Mesenchymal stem cell (in vitro differentiated cells and primary cell): ENCODE measurements around the gene USP54.
"Not testable (repeated sequence)": the region's sequence is repeated elsewhere in the genome, so short reads cannot be mapped to it uniquely, and the experiment has no call there.

Experiments used
- DNase-seq: peaks from one replicate; pipeline ENCODE4 v3.0.0-alpha.2; 2013
- H2AFZ ChIP-seq: one replicate; pipeline ENCODE4 v1.6.1; 2013; ENCODE audit warnings: low read depth, mild to moderate bottlenecking, control low read depth, inconsistent platforms, low read length, moderate library complexity
- H2AK5ac ChIP-seq: 2 replicates; pipeline ENCODE4 v1.6.1; 2013; ENCODE audit warnings: low read length, moderate library complexity, mild to moderate bottlenecking, inconsistent platforms; ENCODE audit not compliant: severe bottlenecking
- H2BK120ac ChIP-seq: one replicate; pipeline ENCODE4 v1.6.1; 2013; ENCODE audit warnings: low read depth, mild to moderate bottlenecking, inconsistent platforms, low read length, moderate library complexity
- H2BK12ac ChIP-seq, 2 experiments: one replicate each; pipeline ENCODE4 v1.6.1; 2013; ENCODE audit warnings: inconsistent platforms in 2 of 2, low read length in 2 of 2, mild to moderate bottlenecking in 2 of 2, moderate library complexity in 2 of 2, control low read depth in 1 of 2
- H2BK15ac ChIP-seq: one replicate; pipeline ENCODE4 v1.6.1; 2013; ENCODE audit warnings: mild to moderate bottlenecking, low read depth, inconsistent platforms; ENCODE audit not compliant: poor library complexity, severe bottlenecking
- H2BK5ac ChIP-seq: 2 replicates; pipeline ENCODE4 v1.6.1; 2013; ENCODE audit warnings: low read depth, mild to moderate bottlenecking, low read length, control low read depth, inconsistent platforms; ENCODE audit not compliant: poor library complexity, severe bottlenecking
- H3K14ac ChIP-seq, 2 experiments: one replicate each; pipeline ENCODE4 v1.6.1; 2013; ENCODE audit warnings: inconsistent platforms in 2 of 2, low read length in 2 of 2, control low read depth in 1 of 2, mild to moderate bottlenecking in 1 of 2, moderate library complexity in 1 of 2
- H3K18ac ChIP-seq, 2 experiments: one replicate each; pipeline ENCODE4 v1.6.1; 2013; ENCODE audit warnings: inconsistent platforms in 2 of 2, low read length in 2 of 2, control low read depth in 1 of 2, low read depth in 1 of 2, mild to moderate bottlenecking in 1 of 2
- H3K23ac ChIP-seq, 2 experiments: one replicate each; pipeline ENCODE4 v1.6.1; 2013; ENCODE audit warnings: inconsistent platforms in 2 of 2, low read length in 2 of 2, mild to moderate bottlenecking in 2 of 2, moderate library complexity in 2 of 2, control low read depth in 1 of 2
- H3K27ac ChIP-seq: 2 replicates; pipeline ENCODE4 v1.5.1; 2013; ENCODE audit warnings: mild to moderate bottlenecking, moderate library complexity, low read length, control low read depth, inconsistent platforms; ENCODE audit not compliant: poor library complexity, severe bottlenecking
- H3K27me3 ChIP-seq, 2 experiments: 2 replicates each; pipeline versions ENCODE4 v1.6.1 to v1.7.0; 2013; ENCODE audit warnings: low read length in 2 of 2, mild to moderate bottlenecking in 2 of 2, moderate library complexity in 2 of 2, control low read depth in 1 of 2, inconsistent platforms in 1 of 2; ENCODE audit not compliant: control insufficient read depth in 1 of 2, insufficient read depth in 1 of 2
- H3K36me3 ChIP-seq, 2 experiments: 2 replicates each; pipeline versions ENCODE4 v1.6.1 to v1.7.0; 2013; ENCODE audit warnings: low read length in 2 of 2, control low read depth in 1 of 2, inconsistent platforms in 1 of 2, low read depth in 1 of 2, mild to moderate bottlenecking in 1 of 2; ENCODE audit not compliant: insufficient read depth in 2 of 2, control insufficient read depth in 1 of 2
- H3K4ac ChIP-seq, 2 experiments: one replicate each; pipeline ENCODE4 v1.6.1; 2013; ENCODE audit warnings: inconsistent platforms in 2 of 2, low read length in 2 of 2, mild to moderate bottlenecking in 2 of 2, moderate library complexity in 2 of 2, control low read depth in 1 of 2, low read depth in 1 of 2
- H3K4me1 ChIP-seq: 2 replicates; pipeline ENCODE4 v1.6.1; 2013; ENCODE audit warnings: low read depth, low read length, control low read depth; ENCODE audit not compliant: control insufficient read depth, insufficient read depth
- H3K4me2 ChIP-seq: 2 replicates; pipeline ENCODE4 v1.6.1; 2013; ENCODE audit warnings: low read length, mild to moderate bottlenecking, inconsistent platforms; ENCODE audit not compliant: poor library complexity, severe bottlenecking
- H3K4me3 ChIP-seq, 2 experiments: 2 replicates each; pipeline versions ENCODE4 v1.5.1 to v1.7.0; 2013; ENCODE audit warnings: low read length in 2 of 2, mild to moderate bottlenecking in 2 of 2, control low read depth in 1 of 2, low read depth in 1 of 2; ENCODE audit not compliant: insufficient read depth in 1 of 2
- H3K79me1 ChIP-seq: replicated peaks from 2 replicates; pipeline ENCODE4 v1.6.1; 2013; ENCODE audit warnings: mild to moderate bottlenecking, control low read depth, low read length, inconsistent platforms; ENCODE audit not compliant: poor library complexity, severe bottlenecking
- H3K9ac ChIP-seq: 2 replicates; pipeline ENCODE4 v1.7.0; 2013; ENCODE audit warnings: mild to moderate bottlenecking, low read length, moderate library complexity
- H3K9me3 ChIP-seq: 2 replicates; pipeline ENCODE4 v1.7.0; 2013; ENCODE audit warnings: mild to moderate bottlenecking, low read length; ENCODE audit not compliant: control insufficient read depth
- H4K8ac ChIP-seq: one replicate; pipeline ENCODE4 v1.6.1; 2013; ENCODE audit warnings: inconsistent platforms, mild to moderate bottlenecking, low read length, moderate library complexity
- H4K91ac ChIP-seq: one replicate; pipeline ENCODE4 v1.6.1; 2013; ENCODE audit warnings: mild to moderate bottlenecking, low read length, inconsistent platforms
- WGBS: methylation state at CpG from one replicate; pipeline ENCODE4 v1.1.7; 2013; ENCODE audit warnings: mixed read lengths; 5-methylcytosine and 5-hydroxymethylcytosine counted together

USP54 gene

GRCh38 chr10:73576890-73577591 lies 14.1 kb downstream of the USP54 start:
- no peaks in the 10 kb centered on the region for H3K9me3 ChIP-seq
- no peak overlapping the region for H4K8ac ChIP-seq
- H3K9ac ChIP-seq, result peak overlapping the region; percentile 20
- H3K27me3 ChIP-seq, result no peaks in the 10 kb centered on the region
- no peak overlapping the region for H3K18ac ChIP-seq
- no peak overlapping the region for H3K4me2 ChIP-seq
- H2AFZ ChIP-seq, result no peak overlapping the region
- no peak overlapping the region for H2BK5ac ChIP-seq
- peaks cover 2 to 3% of the 10 kb centered on the region in 2 experiments for H3K36me3 ChIP-seq
- no peak for DNase-seq
- H2BK120ac ChIP-seq, result no peak overlapping the region
- H3K4me3 ChIP-seq, result no peak overlapping the region
- H3K4me1 ChIP-seq, result peaks cover 2% of the 10 kb centered on the region
- no peak overlapping the region for H3K4ac ChIP-seq
- WGBS, result no CpG with 5 or more reads among the region's 3 CpGs
- no peak overlapping the region for H2AK5ac ChIP-seq
- H4K91ac ChIP-seq, result no peak overlapping the region
- H3K79me1 ChIP-seq, result peaks cover 17% of the 10 kb centered on the region
- no peak overlapping the region for H2BK12ac ChIP-seq
- H2BK15ac ChIP-seq, result no peak overlapping the region
- H3K27ac ChIP-seq, result no peak overlapping the region
- no peak overlapping the region for H3K14ac ChIP-seq
- H3K23ac ChIP-seq, result no peak overlapping the region

GRCh38 chr10:73576178-73576889 lies 14.8 kb downstream of the USP54 start:
- H2BK120ac ChIP-seq, result no peak overlapping the region
- H3K4me2 ChIP-seq, result no peak overlapping the region
- H3K27me3 ChIP-seq, result no peaks in the 10 kb centered on the region
- no peak overlapping the region for H3K18ac ChIP-seq
- no peak overlapping the region for H2AK5ac ChIP-seq
- H4K91ac ChIP-seq, result no peak overlapping the region
- no peak overlapping the region for H2BK5ac ChIP-seq
- H3K79me1 ChIP-seq, result peaks cover 16% of the 10 kb centered on the region
- H3K4ac ChIP-seq, result no peak overlapping the region
- no peak overlapping the region for H3K23ac ChIP-seq
- no peak overlapping the region for H2BK12ac ChIP-seq
- H3K27ac ChIP-seq, result no peak overlapping the region
- peak overlapping the region in 1 of 2 experiments; percentile 6 for H3K4me3 ChIP-seq
- 91% methylated on average over 2 of the region's 4 CpGs for WGBS
- peak; percentile 49 for DNase-seq
- no peak overlapping the region for H3K14ac ChIP-seq
- H3K4me1 ChIP-seq, result peaks cover 1% of the 10 kb centered on the region
- H2BK15ac ChIP-seq, result no peak overlapping the region
- peak overlapping the region; percentile 55 for H3K9ac ChIP-seq
- no peaks in the 10 kb centered on the region for H3K9me3 ChIP-seq
- peaks cover 3% of the 10 kb centered on the region in 2 experiments for H3K36me3 ChIP-seq
- H2AFZ ChIP-seq, result no peak overlapping the region
- H4K8ac ChIP-seq, result no peak overlapping the region

GRCh38 chr10:73567025-73567424 lies 24.1 kb downstream of the USP54 start:
- not testable (repeated sequence) for DNase-seq, H3K79me1 ChIP-seq, H3K27me3 ChIP-seq, H3K27ac ChIP-seq, H2BK12ac ChIP-seq, H3K4me3 ChIP-seq, H3K9ac ChIP-seq, H3K14ac ChIP-seq, H3K36me3 ChIP-seq, H3K4me2 ChIP-seq, H3K23ac ChIP-seq, H4K8ac ChIP-seq, H2AK5ac ChIP-seq, H2BK5ac ChIP-seq, H4K91ac ChIP-seq, H2BK15ac ChIP-seq, H3K18ac ChIP-seq, H3K4me1 ChIP-seq, H3K4ac ChIP-seq, H2AFZ ChIP-seq, H3K9me3 ChIP-seq, H2BK120ac ChIP-seq
- 100% methylated on average over 5 of the region's 7 CpGs for WGBS

- H3K27ac ChIP-seq, result no peak overlapping the region
- H3K27me3 ChIP-seq, result no peaks in the 10 kb centered on the region
- H2BK5ac ChIP-seq, result no peak overlapping the region
- no peak overlapping the region for H2BK15ac ChIP-seq
- no peak overlapping the region for H4K91ac ChIP-seq
- H3K23ac ChIP-seq, result no peak overlapping the region
- H3K14ac ChIP-seq, result no peak overlapping the region
- H3K36me3 ChIP-seq, result no peaks in the 10 kb centered on the region
- no peak overlapping the region for H3K9ac ChIP-seq
- H3K4ac ChIP-seq, result no peak overlapping the region
- no peak overlapping the region for H3K4me3 ChIP-seq
- H2AK5ac ChIP-seq, result no peak overlapping the region
- H2BK120ac ChIP-seq, result no peak overlapping the region
- no peak overlapping the region for H4K8ac ChIP-seq
- peaks cover 1% of the 10 kb centered on the region for H3K4me1 ChIP-seq
- DNase-seq, result no peak
- H2AFZ ChIP-seq, result no peak overlapping the region
- H3K79me1 ChIP-seq, result peaks cover 4% of the 10 kb centered on the region
- H3K9me3 ChIP-seq, result no peaks in the 10 kb centered on the region
- WGBS, result 99% methylated on average over 1 of the region's 1 CpG
- no peak overlapping the region for H2BK12ac ChIP-seq
- H3K18ac ChIP-seq, result no peak overlapping the region
- no peak overlapping the region for H3K4me2 ChIP-seq
Observed at GRCh38 chr10:73561192-73561591, 29.9 kb downstream of the USP54 start.
